ENCODE data around the gene CCDC85C.

The CCDC85C gene

DNA sequence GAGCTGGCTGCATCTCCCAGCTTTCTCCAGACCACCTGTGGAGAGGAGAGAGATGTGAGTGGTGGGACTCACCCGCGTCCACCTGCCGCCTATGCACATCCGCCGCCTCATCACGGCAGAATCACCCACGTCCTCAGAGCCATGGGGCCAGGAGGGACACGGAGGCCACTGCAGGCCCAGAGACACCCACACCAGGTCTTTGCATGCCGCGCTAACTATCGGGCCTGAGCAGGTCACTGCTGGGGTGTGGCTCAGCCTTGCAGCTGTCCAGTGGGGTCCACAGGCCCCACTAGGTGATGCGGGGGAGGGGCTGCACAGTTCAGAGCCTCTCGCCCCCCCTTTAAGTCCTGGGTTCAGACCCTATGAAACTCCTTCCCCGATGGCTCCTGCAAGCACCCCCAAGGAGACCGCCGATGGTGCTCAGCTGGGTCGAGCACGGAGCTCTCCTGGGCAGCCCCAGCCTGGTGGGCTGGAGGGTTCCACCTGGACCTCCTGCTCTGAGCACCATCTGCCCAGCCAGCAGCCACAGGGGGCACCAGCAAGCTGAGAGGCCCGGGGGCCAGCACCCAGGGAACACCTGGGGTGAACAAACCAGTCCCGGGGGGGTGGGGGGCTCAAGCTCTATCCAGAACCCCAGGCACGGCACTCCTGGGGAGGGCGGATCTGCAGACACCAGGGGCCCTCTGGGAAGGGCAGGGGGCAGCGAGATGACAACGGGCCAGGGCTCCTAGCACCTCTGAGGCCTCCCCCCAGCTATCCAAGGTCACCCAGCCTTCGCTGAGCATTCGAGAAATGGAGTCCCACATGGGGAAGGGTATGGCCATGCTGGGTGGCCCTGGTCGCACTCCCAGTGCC is 88.5 kb downstream of the CCDC85C start:
- TF ChIP-seq, protein P1, sequence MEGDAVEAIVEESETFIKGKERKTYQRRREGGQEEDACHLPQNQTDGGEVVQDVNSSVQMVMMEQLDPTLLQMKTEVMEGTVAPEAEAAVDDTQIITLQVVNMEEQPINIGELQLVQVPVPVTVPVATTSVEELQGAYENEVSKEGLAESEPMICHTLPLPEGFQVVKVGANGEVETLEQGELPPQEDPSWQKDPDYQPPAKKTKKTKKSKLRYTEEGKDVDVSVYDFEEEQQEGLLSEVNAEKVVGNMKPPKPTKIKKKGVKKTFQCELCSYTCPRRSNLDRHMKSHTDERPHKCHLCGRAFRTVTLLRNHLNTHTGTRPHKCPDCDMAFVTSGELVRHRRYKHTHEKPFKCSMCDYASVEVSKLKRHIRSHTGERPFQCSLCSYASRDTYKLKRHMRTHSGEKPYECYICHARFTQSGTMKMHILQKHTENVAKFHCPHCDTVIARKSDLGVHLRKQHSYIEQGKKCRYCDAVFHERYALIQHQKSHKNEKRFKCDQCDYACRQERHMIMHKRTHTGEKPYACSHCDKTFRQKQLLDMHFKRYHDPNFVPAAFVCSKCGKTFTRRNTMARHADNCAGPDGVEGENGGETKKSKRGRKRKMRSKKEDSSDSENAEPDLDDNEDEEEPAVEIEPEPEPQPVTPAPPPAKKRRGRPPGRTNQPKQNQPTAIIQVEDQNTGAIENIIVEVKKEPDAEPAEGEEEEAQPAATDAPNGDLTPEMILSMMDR (conservative IDR thresholded peaks at IDR 0.05; ENCODE audit: low read length) = no peak
- DNase-seq (ENCODE audit: low read depth) = no peak
- H3K4me3 ChIP-seq (ENCODE audit: low read length) = no peak overlapping the region

DNA sequence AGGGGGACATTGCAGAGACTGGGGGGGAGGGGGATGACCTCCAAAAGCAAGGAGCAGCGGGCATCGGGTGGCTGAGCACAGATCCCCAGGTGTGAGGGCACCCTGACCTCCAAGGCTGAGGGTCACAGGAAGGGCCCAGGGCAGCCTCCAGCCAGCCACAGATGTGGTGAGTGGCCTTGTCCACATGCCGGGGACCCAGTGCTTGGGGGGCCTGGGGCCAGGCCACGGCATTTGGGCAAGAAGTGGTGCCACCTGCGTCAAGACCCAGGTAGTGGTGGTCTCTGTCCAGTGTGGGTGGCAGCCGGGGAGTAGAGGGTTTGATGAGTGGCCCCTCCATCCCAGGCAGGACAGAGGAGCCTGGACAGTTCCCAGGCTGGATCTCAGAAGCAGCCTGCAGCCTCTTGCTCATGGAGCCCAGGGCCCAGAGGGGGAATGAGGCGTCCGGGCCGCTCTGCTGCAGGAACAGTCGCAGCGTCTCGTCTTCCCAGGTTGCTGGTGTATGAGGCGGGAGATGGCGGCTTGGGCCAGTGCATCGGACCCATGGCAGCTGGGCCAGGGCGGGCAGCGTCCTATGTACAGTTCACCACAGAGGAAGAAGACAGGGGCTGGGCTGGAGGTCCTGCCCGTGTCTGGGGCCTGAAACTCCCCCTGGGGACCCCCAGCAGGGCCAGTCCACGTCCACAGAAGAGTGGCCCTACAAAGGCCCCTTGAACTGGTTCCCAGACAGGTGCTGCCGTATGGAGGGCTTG is 89.3 kb downstream of the CCDC85C start:
- TF ChIP-seq, protein P1 (conservative IDR thresholded peaks at IDR 0.05; ENCODE audit: low read length) = no peak
- H3K4me3 ChIP-seq (ENCODE audit: low read length) = no peak overlapping the region
- DNase-seq (ENCODE audit: low read depth) = no peak

DNA sequence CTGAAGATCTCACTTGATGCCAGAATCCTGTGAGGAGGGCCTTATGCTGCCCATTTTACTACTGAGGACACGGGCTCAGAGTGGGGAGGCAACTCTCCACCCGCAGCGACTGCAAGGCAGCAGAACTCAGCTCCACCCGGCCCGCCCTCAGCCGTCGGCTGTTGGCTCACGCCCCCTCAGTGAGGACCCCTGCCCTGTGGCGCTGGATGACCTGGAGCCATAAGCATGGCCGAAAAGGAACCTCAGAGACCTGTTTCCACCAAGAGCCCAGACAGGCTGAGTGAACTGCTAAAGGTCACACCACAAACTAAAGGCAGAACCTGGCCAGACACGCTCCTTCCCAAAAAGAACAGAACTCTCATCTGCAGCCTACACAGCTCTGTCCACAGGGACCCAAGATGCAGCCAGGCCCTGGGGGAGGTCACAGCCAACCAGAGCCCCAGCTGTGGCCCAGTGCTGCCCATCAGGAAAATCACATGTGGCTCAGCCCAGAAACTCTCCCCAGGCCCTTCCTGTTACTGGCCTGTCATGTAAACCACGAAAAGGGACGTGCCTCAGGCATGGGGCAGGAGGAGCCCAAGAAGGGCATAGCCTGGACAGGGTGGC is 90.0 kb downstream of the CCDC85C start:
- no peak for DNase-seq (ENCODE audit: low read depth)
- no peak overlapping the region for H3K4me3 ChIP-seq (ENCODE audit: low read length)
- TF ChIP-seq, protein P1 (conservative IDR thresholded peaks at IDR 0.05; ENCODE audit: low read length) = no peak

DNA sequence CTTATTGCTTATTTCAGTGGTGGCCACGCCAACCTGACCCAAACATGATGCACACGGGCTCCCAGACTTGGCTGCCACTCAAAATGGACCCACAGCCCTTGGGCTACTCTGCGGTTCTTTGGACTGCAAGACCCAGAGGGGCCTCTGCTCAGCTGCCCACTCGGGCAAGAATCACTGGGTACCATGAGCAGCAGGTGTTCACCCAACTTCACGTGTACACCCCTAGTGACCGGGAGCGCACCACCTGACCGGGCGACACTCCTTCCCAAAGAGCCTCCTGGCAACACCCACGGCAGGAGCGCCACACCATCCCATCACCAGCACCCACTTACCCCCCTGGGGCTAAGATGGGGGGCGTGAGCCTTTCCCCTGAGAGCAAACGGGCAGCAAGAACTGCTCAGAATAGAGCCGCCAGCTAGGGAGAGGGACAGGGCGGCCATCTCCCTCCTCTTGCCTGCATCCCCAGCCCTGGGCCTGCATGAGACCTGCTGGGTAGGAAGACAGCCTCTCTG is 90.8 kb downstream of the CCDC85C start:
- DNase-seq (ENCODE audit: low read depth) = no peak
- no peak overlapping the region for H3K4me3 ChIP-seq (ENCODE audit: low read length)
- TF ChIP-seq, protein P1 (conservative IDR thresholded peaks at IDR 0.05; ENCODE audit: low read length) = no peak

DNA sequence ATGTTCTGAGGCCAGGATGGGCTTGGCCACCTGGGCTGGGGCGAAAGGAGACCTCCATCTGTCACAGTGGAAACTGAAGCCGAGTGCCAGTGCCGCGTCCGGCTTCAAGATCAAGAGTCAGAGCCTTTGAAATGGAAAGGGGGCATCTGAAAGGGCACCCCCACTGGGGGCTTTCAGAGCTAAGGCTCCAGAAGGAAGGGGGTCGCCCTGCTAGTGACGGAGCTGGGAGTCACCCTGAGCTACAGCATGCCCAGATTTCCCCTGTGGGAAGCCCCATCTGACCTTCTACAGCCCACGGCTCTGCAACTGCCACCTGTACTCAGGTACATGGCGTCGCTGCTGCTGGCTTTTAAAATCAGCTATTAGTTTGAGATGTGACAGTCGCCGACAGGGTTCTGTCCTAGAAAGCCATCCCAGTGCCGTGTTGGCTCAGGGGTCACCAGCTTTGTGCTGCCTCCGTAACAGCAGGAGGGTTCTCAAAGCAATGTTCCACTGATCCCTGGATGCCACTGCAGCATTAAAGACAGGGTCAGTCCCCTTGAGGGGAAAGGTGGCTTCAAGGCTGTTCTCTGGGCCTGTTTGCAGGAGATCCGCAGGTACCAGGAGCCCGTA is 91.3 kb downstream of the CCDC85C start:
- no peak overlapping the region for H3K4me3 ChIP-seq (ENCODE audit: low read length)
- TF ChIP-seq, protein P1 (conservative IDR thresholded peaks at IDR 0.05; ENCODE audit: low read length) = no peak
- DNase-seq (ENCODE audit: low read depth) = no peak

DNA sequence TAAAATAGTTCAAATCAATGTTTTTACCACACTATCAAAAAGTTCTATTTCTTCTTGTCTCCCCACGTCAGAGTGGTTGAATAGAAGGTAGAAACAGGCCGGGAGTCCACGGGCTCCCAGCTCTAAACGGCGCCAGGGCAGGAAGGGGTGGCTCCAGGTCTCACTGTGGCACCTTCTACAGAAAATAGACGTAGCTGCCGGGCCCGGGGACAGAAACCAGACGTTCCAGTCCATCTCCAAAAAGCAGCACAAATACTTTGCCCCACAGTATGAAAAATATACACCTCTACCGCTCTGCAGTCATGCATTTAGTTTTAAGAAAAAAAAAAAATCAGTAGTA is 91.9 kb downstream of the CCDC85C start:
- TF ChIP-seq, protein P1 (conservative IDR thresholded peaks at IDR 0.05; ENCODE audit: low read length) = no peak
- no peak for DNase-seq (ENCODE audit: low read depth)
- no peak overlapping the region for H3K4me3 ChIP-seq (ENCODE audit: low read length)
